OCI-M1 (cell line): ENCODE measurements around the gene PMAIP1.
"Not testable (repeated sequence)": the region's sequence is repeated elsewhere in the genome, so short reads cannot be mapped to it uniquely, and the experiment has no call there.

Experiments used
- DNase-seq: peaks from one replicate; lab custom pipeline; 2025; lab: John Stamatoyannopoulos, UW

Gene PMAIP1

GRCh38 chr18:59899298-59900221, at the start of gene PMAIP1:
TSS of gene PMAIP1 (plus strand) at chr18:59899996. CDS start at chr18:59900178, 182 bp downstream.
- peak; percentile 94 for DNase-seq

- no peak for DNase-seq
Measured at GRCh38 chr18:59851784-59852399, 47.9 kb upstream of the PMAIP1 start.

- DNase-seq: no peak
Measured at GRCh38 chr18:59852548-59852947, 47.2 kb upstream of the PMAIP1 start.

- no peak for DNase-seq
Measured at GRCh38 chr18:59853380-59853779, 46.4 kb upstream of the PMAIP1 start.

GRCh38 chr18:59853988-59854387, 45.8 kb upstream of the PMAIP1 start:
- DNase-seq: not testable (repeated sequence)

- DNase-seq: peak; percentile 52
Measured at GRCh38 chr18:59861009-59861408, 38.8 kb upstream of the PMAIP1 start.

- DNase-seq: peak; percentile 12
Measured at GRCh38 chr18:59861963-59862819, 37.6 kb upstream of the PMAIP1 start.

- DNase-seq: peak; percentile 16
Measured at GRCh38 chr18:59865241-59865986, 34.4 kb upstream of the PMAIP1 start.

GRCh38 chr18:59866551-59867269, 33.1 kb upstream of the PMAIP1 start:
- DNase-seq: no peak

GRCh38 chr18:59867337-59868104, 32.3 kb upstream of the PMAIP1 start:
- no peak for DNase-seq

- no peak for DNase-seq
Measured at GRCh38 chr18:59870623-59871130, 29.1 kb upstream of the PMAIP1 start.

GRCh38 chr18:59871711-59872362, 28.0 kb upstream of the PMAIP1 start:
- DNase-seq: no peak

GRCh38 chr18:59873641-59874040, 26.2 kb upstream of the PMAIP1 start:
- no peak for DNase-seq

- no peak for DNase-seq
Measured at GRCh38 chr18:59874166-59874565, 25.6 kb upstream of the PMAIP1 start.

GRCh38 chr18:59876310-59876626, 23.5 kb upstream of the PMAIP1 start:
- DNase-seq: no peak

- peak; percentile 81 for DNase-seq
Measured at GRCh38 chr18:59877361-59877760, 22.4 kb upstream of the PMAIP1 start.

GRCh38 chr18:59878644-59879043, 21.2 kb upstream of the PMAIP1 start:
- peak; percentile 13 for DNase-seq

- DNase-seq: peak; percentile 93
Measured at GRCh38 chr18:59881728-59882656, 17.8 kb upstream of the PMAIP1 start.
